IMR-90 (cell line): ENCODE results near the gene PLCL2. TPM values are rescaled to one million over a fixed set of nuclear protein-coding genes. Genes with fewer than 3 reads are reported as not detected.
A peak's percentile ranks its signal among the peaks of the same experiment; 100 is the strongest.

ENCODE experiments used
- ATAC-seq: fragments of 200-7000 bp; cut with Tn5 transposase; 2 replicates; pipeline ENCODE4 v1.9.1; 2020; ENCODE audit warnings: low read depth, mild to moderate bottlenecking, moderate library complexity
- BruUV-seq: library from RNA; stranded (reverse); fragments of 400-500 nt; replicated peaks from 2 replicates; lab custom pipeline; 2021; lab: Mats Ljungman, UMichigan
- CTCF ChIA-PET: fragments of 300-600 bp; formaldehyde crosslinking; extraction: SDS; loops from one replicate; lab custom pipeline; 2021; ENCODE audit warnings: antibody characterized with exemption; lab: Yijun Ruan, JAX
- POLR2A ChIA-PET: fragments of 300-600 bp; sonication (Branson Sonifier 250); formaldehyde crosslinking; loops from one replicate; lab custom pipeline; 2022; ENCODE audit warnings: antibody characterized with exemption; ENCODE audit not compliant: unreplicated experiment; lab: Charles Lee
- DNase-seq: peaks from one replicate; pipeline ENCODE4 v3.0.0; 2013
- H2AFZ ChIP-seq: replicated peaks from 2 replicates; pipeline ENCODE3; 2013; ENCODE audit warnings: low read length, mild to moderate bottlenecking; ENCODE audit not compliant: poor library complexity
- H2AK5ac ChIP-seq: 2 replicates; pipeline ENCODE4 v1.6.1; 2013; ENCODE audit warnings: low read depth, low read length, inconsistent platforms
- H2AK9ac ChIP-seq: replicated peaks from 2 replicates; pipeline ENCODE3; 2013; ENCODE audit warnings: mild to moderate bottlenecking, low read depth, low read length, moderate library complexity; ENCODE audit not compliant: poor library complexity
- H2BK120ac ChIP-seq: 2 replicates; pipeline ENCODE4 v1.6.1; 2013; ENCODE audit warnings: low read depth, low read length, inconsistent platforms
- H2BK15ac ChIP-seq: 3 replicates; pipeline ENCODE4 v1.6.1; 2013; ENCODE audit warnings: low read depth, low read length, inconsistent platforms
- H2BK20ac ChIP-seq: 2 replicates; pipeline ENCODE4 v1.6.1; 2013; ENCODE audit warnings: low read depth, mild to moderate bottlenecking, inconsistent platforms, low read length, moderate library complexity
- H2BK5ac ChIP-seq: 2 replicates; pipeline ENCODE4 v1.6.1; 2013; ENCODE audit warnings: mild to moderate bottlenecking, low read depth, low read length, inconsistent platforms; ENCODE audit not compliant: poor library complexity, severe bottlenecking
- H3K14ac ChIP-seq: replicated peaks from 2 replicates; pipeline ENCODE4 v1.6.1; 2013; ENCODE audit warnings: low read depth, low read length, inconsistent platforms
- H3K18ac ChIP-seq: 2 replicates; pipeline ENCODE4 v1.6.1; 2013; ENCODE audit warnings: low read depth, low read length, control low read depth
- H3K23ac ChIP-seq: 2 replicates; pipeline ENCODE4 v1.6.1; 2013; ENCODE audit warnings: low read depth, low read length, inconsistent platforms
- H3K27ac ChIP-seq: 2 replicates; pipeline ENCODE4 v1.5.1; 2013; ENCODE audit warnings: mild to moderate bottlenecking, control low read depth, low read length; ENCODE audit not compliant: insufficient read depth
- H3K27me3 ChIP-seq: 2 replicates; pipeline ENCODE4 v1.6.1; 2013; ENCODE audit warnings: low read length; ENCODE audit not compliant: control insufficient read depth, insufficient read depth
- H3K36me3 ChIP-seq: 2 replicates; pipeline ENCODE4 v1.6.1; 2013; ENCODE audit warnings: low read length, mixed read lengths; ENCODE audit not compliant: control insufficient read depth, insufficient read depth
- H3K4ac ChIP-seq: 2 replicates; pipeline ENCODE4 v1.6.1; 2013; ENCODE audit warnings: low read depth, low read length, inconsistent platforms
- H3K4me1 ChIP-seq: 2 replicates; pipeline ENCODE4 v1.6.1; 2013; ENCODE audit warnings: low read length, mixed read lengths; ENCODE audit not compliant: control insufficient read depth, insufficient read depth
- H3K4me2 ChIP-seq: 2 replicates; pipeline ENCODE4 v1.6.1; 2013; ENCODE audit warnings: low read depth, mild to moderate bottlenecking, control low read depth, low read length, moderate library complexity
- H3K4me3 ChIP-seq: 2 replicates; pipeline ENCODE4 v1.5.1; 2013; ENCODE audit warnings: low read depth, mild to moderate bottlenecking, control low read depth, low read length, moderate library complexity; ENCODE audit not compliant: insufficient read depth
- H3K56ac ChIP-seq: 2 replicates; pipeline ENCODE4 v1.6.1; 2013; ENCODE audit warnings: low read length, inconsistent platforms; ENCODE audit not compliant: insufficient read depth; ENCODE audit errors: extremely low read depth
- H3K79me1 ChIP-seq, 2 experiments: 2 replicates each; pipeline ENCODE4 v1.6.1; 2013; ENCODE audit warnings: low read length in 2 of 2, inconsistent platforms in 1 of 2, low read depth in 1 of 2
- H3K9ac ChIP-seq: 2 replicates; pipeline ENCODE4 v1.6.1; 2013; ENCODE audit warnings: low read depth, low read length, control low read depth
- H3K9me1 ChIP-seq: 2 replicates; pipeline ENCODE4 v1.6.1; 2013; ENCODE audit warnings: low read length, inconsistent platforms; ENCODE audit not compliant: insufficient read depth
- H3K9me3 ChIP-seq: 2 replicates; pipeline ENCODE4 v1.6.1; 2013; ENCODE audit warnings: low read length; ENCODE audit not compliant: control insufficient read depth, insufficient read depth
- H4K20me1 ChIP-seq: 2 replicates; pipeline ENCODE4 v1.6.1; 2013; ENCODE audit warnings: low read length, inconsistent platforms; ENCODE audit not compliant: insufficient read depth
- H4K5ac ChIP-seq: 2 replicates; pipeline ENCODE4 v1.6.1; 2013; ENCODE audit warnings: mild to moderate bottlenecking, low read depth, low read length, control low read depth
- H4K8ac ChIP-seq, 2 experiments: 2 replicates each; pipeline ENCODE4 v1.6.1; 2013; ENCODE audit warnings: low read depth in 2 of 2, low read length in 2 of 2, control low read depth in 1 of 2, inconsistent platforms in 1 of 2
- H4K91ac ChIP-seq: 2 replicates; pipeline ENCODE4 v1.6.1; 2013; ENCODE audit warnings: low read depth, low read length, inconsistent platforms; ENCODE audit not compliant: insufficient read depth
- CEBPB ChIP-seq: IDR thresholded peaks from 2 replicates; pipeline ENCODE4 v1.6.1; 2012; ENCODE audit warnings: low read depth, low read length, improper control_type of control experiment
- CHD1 ChIP-seq: IDR thresholded peaks from 2 replicates; pipeline ENCODE4 v1.6.1; 2012; ENCODE audit warnings: low read depth, low read length, improper control_type of control experiment
- CTCF ChIP-seq: conservative IDR thresholded peaks from 2 replicates; pipeline ENCODE4 v1.5.1; 2012; ENCODE audit warnings: mild to moderate bottlenecking, low read depth, low read length, improper control_type of control experiment
- ELK1 ChIP-seq: fragments of 150-350 bp; IDR thresholded peaks from 2 replicates; pipeline ENCODE4 v1.6.1; 2016; ENCODE audit warnings: low read depth, mild to moderate bottlenecking, low read length, moderate library complexity, borderline replicate concordance
- MAFK ChIP-seq: IDR thresholded peaks from 2 replicates; pipeline ENCODE4 v1.6.1; 2012; ENCODE audit warnings: low read depth, low read length, improper control_type of control experiment
- MAZ ChIP-seq: IDR thresholded peaks from 2 replicates; pipeline ENCODE4 v1.6.1; 2012; ENCODE audit warnings: low read depth, mild to moderate bottlenecking, low read length, improper control_type of control experiment, moderate library complexity, borderline replicate concordance
- RCOR1 ChIP-seq: IDR thresholded peaks from 2 replicates; pipeline ENCODE4 v1.6.1; 2012; ENCODE audit warnings: mild to moderate bottlenecking, low read length, improper control_type of control experiment; ENCODE audit not compliant: insufficient replicate concordance
- WGBS, 2 experiments: methylation state at CpG; one replicate each; pipeline versions ENCODE4 v1.1.5 to v1.1.7; 2013; ENCODE audit warnings: missing lambda C conversion rate in 2 of 2; ENCODE audit not compliant: insufficient read length in 1 of 2; ENCODE audit errors: extremely low coverage in 2 of 2; 5-methylcytosine and 5-hydroxymethylcytosine counted together
- dilution Hi-C: fragments of 300-500 bp; cut with HindIII; formaldehyde crosslinking; loops from one replicate; pipeline ENCODE4 v1.14.3; 2018; ENCODE audit warnings: low sequenced_read_pairs; ENCODE audit not compliant: unreplicated experiment
- in situ Hi-C: fragments of 300-500 bp; cut with MboI; formaldehyde crosslinking; loops from 3 replicates; pipeline ENCODE4 v1.14.3; 2019; ENCODE audit warnings: low sequenced_read_pairs, inconsistent platforms, mixed read lengths
- intact Hi-C: fragments of 100-400 bp; cut with micrococcal nuclease; formaldehyde crosslinking; loops from 2 replicates; pipeline ENCODE4 v1.10.0; 2022
- polyA plus RNA-seq, 3 experiments: library from polyadenylated mRNA; depleted of rRNA; stranded (reverse); fragments of >200 nt; gene quantifications; 2 replicates each; pipeline ENCODE4 v1.2.3, GENCODE V29; 2012; ENCODE audit warnings: low replicate concordance in 1 of 3
- total RNA-seq: library from RNA; depleted of rRNA; stranded (reverse); fragments of >200 nt; gene quantifications from 2 replicates; pipeline ENCODE4 v1.2.3, GENCODE V29; 2012
- TF ChIP-seq, protein P1 (sequence below): fragments of 150-350 bp; IDR thresholded peaks from 2 replicates; pipeline ENCODE4 v1.6.1; 2017; ENCODE audit warnings: mild to moderate bottlenecking, antibody characterized with exemption, low read length, low read depth

PLCL2 gene
- total and polyA plus RNA-seq, 2 of the 4 experiments (the other 2 are of a cell fraction), result 0.92 to 3.8 TPM

DNA sequence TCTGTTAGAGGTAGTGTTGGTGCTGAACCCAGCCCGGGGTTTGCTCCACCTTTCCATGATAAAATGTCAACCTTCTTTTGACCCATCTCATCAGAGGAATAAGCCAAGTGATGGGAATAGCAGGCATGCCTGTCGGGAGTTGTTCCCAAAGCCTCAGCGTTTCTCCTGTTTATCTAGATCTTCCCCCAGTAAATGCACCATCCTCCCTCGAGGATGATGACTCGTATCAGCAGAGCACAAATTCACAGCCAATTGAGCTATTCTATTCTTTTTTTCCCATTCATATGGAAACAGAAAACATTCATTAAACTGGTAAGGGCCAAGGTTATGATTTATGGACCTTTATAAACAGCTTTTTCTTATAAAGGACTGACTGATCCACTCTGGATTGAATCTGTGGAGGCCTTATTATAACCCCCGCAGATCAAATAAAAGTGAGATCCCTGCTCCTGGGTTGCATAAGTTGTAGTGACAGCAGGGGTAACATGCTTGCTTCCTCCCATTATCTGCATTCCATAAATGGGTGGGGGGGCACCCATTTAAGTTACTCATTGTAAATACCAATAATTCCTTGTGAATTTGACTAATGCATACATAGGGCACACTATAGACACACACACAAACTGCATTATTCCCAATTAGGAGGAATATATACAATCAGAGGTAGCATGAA lies 207.3 kb downstream of the PLCL2 start:
- in situ Hi-C loops (no loop called here), dilution Hi-C loops (no loop called here), intact Hi-C loops (no loop called here)
- Histone ChIP-seq H3K4me2 (no peak overlapping the region), H2BK20ac (no peak overlapping the region), H3K4me3 (no peak overlapping the region), H3K27ac (no peak overlapping the region), H3K9ac (no peak overlapping the region), H3K4ac (no peak overlapping the region), H4K8ac (no peak overlapping the region), H3K23ac (no peak overlapping the region), H2AK9ac (no peak overlapping the region), H3K9me3 (no peaks in the 10 kb centered on the region), H4K20me1 (no peaks in the 10 kb centered on the region), H3K56ac (no peak overlapping the region), H3K79me1 (no peaks in the 10 kb centered on the region), H3K27me3 (no peaks in the 10 kb centered on the region), H3K4me1 (no peaks in the 10 kb centered on the region), H3K36me3 (no peaks in the 10 kb centered on the region), H4K91ac (no peak overlapping the region), H3K18ac (no peak overlapping the region), H2AK5ac (no peak overlapping the region), H4K5ac (no peak overlapping the region), H3K14ac (no peak overlapping the region), H2BK15ac (no peak overlapping the region), H2BK120ac (no peak overlapping the region), H2AFZ (no peak overlapping the region), H2BK5ac (no peak overlapping the region), H3K9me1 (no peaks in the 10 kb centered on the region)
- TF ChIP-seq CTCF, result no peak
- no peak for TF ChIP-seq CEBPB
- TF ChIP-seq MAZ, result no peak
- TF ChIP-seq, protein P1, sequence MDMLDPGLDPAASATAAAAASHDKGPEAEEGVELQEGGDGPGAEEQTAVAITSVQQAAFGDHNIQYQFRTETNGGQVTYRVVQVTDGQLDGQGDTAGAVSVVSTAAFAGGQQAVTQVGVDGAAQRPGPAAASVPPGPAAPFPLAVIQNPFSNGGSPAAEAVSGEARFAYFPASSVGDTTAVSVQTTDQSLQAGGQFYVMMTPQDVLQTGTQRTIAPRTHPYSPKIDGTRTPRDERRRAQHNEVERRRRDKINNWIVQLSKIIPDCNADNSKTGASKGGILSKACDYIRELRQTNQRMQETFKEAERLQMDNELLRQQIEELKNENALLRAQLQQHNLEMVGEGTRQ, result no peak
- no peak for TF ChIP-seq ELK1
- no peak for TF ChIP-seq RCOR1
- TF ChIP-seq MAFK, result no peak
- TF ChIP-seq CHD1, result no peak
- POLR2A ChIA-PET, result no interaction called here
- CTCF ChIA-PET, result no interaction called here
- ATAC-seq (0 out of 2 replicates have a peak, but pooled peaks have one; percentile 32), DNase-seq (peak; percentile 9)
- BruUV-seq, result no TSS peak
- WGBS, 2 experiments, result 100% methylated on average over 1 of the region's 6 CpGs; no CpG with 5 or more reads in 1 of the 2 experiments
